ENCODE results near the gene DHRS7C. TPM values are rescaled to one million over a fixed set of nuclear protein-coding genes. Genes with fewer than 3 reads are reported as not detected.

The DHRS7C gene
- not detected for polyA plus RNA-seq (2013, experiment 1 of 2)
- not detected for polyA plus RNA-seq (2013, experiment 2 of 2)

- Histone ChIP-seq H4K91ac (ENCODE audit: low read depth, low read length, poor library complexity) (no peak within 1 kb of the TSS), H3K9me3 (replicated peaks in 1 of 2; ENCODE audit: control insufficient read depth in 2 of 2, insufficient read depth in 1 of 2, low read depth in 1 of 2, low read length in 2 of 2) (peaks cover 0 to 2% of the 10 kb centered on the region in 2 donors), H3K9ac (ENCODE audit: low read depth, low read length, poor library complexity) (no peak within 1 kb of the TSS), H3K27me3 (ENCODE audit: control insufficient read depth in 3 of 3, insufficient read depth in 3 of 3, low read depth in 1 of 3, low read length in 3 of 3) (no peaks in the 10 kb centered on the region), H3K14ac (ENCODE audit: low read length) (no peak within 1 kb of the TSS), H2BK12ac (ENCODE audit: low read length) (no peak within 1 kb of the TSS), H2AK5ac (ENCODE audit: low read depth, low read length) (no peak within 1 kb of the TSS), H2BK120ac (ENCODE audit: low read depth, low read length) (no peak within 1 kb of the TSS), H3K4me1 (ENCODE audit: control insufficient read depth in 2 of 2, insufficient read depth in 1 of 2, low read depth in 1 of 2, low read length in 2 of 2) (peaks cover 0 to 3% of the 10 kb centered on the region in 2 donors), H3K18ac (ENCODE audit: low read length) (no peak within 1 kb of the TSS), H3K36me3 (replicated peaks in 1 of 2; ENCODE audit: control insufficient read depth in 2 of 2, insufficient read depth in 2 of 2, low read length in 2 of 2) (no peaks in the 10 kb centered on the region), H2BK15ac (ENCODE audit: low read length) (no peak within 1 kb of the TSS), H2AFZ (ENCODE audit: low read length) (no peak within 1 kb of the TSS), H3K23ac (ENCODE audit: low read depth, low read length, poor library complexity) (no peak within 1 kb of the TSS), H3K27ac (replicated peaks; ENCODE audit: low read length) (no peak within 1 kb of the TSS), H3K4ac (ENCODE audit: low read length) (no peak within 1 kb of the TSS), H3K4me3 (ENCODE audit: low read length in 2 of 2) (peak within 1 kb of the TSS in 1 of 2 donors; percentile 5), H3K4me2 (ENCODE audit: insufficient read depth, low read length, poor library complexity, severe bottlenecking) (no peak within 1 kb of the TSS), H4K8ac (ENCODE audit: low read depth, low read length) (no peak within 1 kb of the TSS), H3K79me1 (ENCODE audit: low read depth, low read length) (no peaks in the 10 kb centered on the region), H2BK5ac (ENCODE audit: low read length) (no peak within 1 kb of the TSS)
- no peak for DNase-seq (ENCODE audit: low spot score)
- no CpG with 5 or more reads among the region's 15 CpGs for WGBS, 2 donors (ENCODE audit: extremely low coverage in 2 of 2, insufficient read length in 2 of 2, insufficient replicate concordance in 1 of 2)
Measured at GRCh38 chr17:9790889-9791876, at the start of gene DHRS7C. DHRS7C (minus strand) TSS chr17:9791592; CDS start chr17:9791284, 308 bp downstream.

GRCh38 chr17:9839433-9839832 lies 48.0 kb upstream of the DHRS7C start:
- Histone ChIP-seq H2AK5ac (ENCODE audit: low read depth, low read length) (no peak overlapping the region), H3K79me1 (ENCODE audit: low read depth, low read length) (no peaks in the 10 kb centered on the region), H3K9me3 (replicated peaks in 1 of 2; ENCODE audit: control insufficient read depth in 2 of 2, insufficient read depth in 1 of 2, low read depth in 1 of 2, low read length in 2 of 2) (no peaks in the 10 kb centered on the region), H3K9ac (ENCODE audit: low read depth, low read length, poor library complexity) (no peak overlapping the region), H2AFZ (ENCODE audit: low read length) (no peak overlapping the region), H3K14ac (ENCODE audit: low read length) (no peak overlapping the region), H3K27ac (replicated peaks; ENCODE audit: low read length) (no peak overlapping the region), H3K18ac (ENCODE audit: low read length) (no peak overlapping the region), H2BK120ac (ENCODE audit: low read depth, low read length) (no peak overlapping the region), H3K4me1 (ENCODE audit: control insufficient read depth in 2 of 2, insufficient read depth in 1 of 2, low read depth in 1 of 2, low read length in 2 of 2) (no peaks in the 10 kb centered on the region), H2BK15ac (ENCODE audit: low read length) (no peak overlapping the region), H3K36me3 (replicated peaks in 1 of 2; ENCODE audit: control insufficient read depth in 2 of 2, insufficient read depth in 2 of 2, low read length in 2 of 2) (no peaks in the 10 kb centered on the region), H3K23ac (ENCODE audit: low read depth, low read length, poor library complexity) (no peak overlapping the region), H3K4me3 (ENCODE audit: low read length in 2 of 2) (no peak overlapping the region), H2BK12ac (ENCODE audit: low read length) (no peak overlapping the region), H2BK5ac (ENCODE audit: low read length) (no peak overlapping the region), H3K27me3 (ENCODE audit: control insufficient read depth in 3 of 3, insufficient read depth in 3 of 3, low read depth in 1 of 3, low read length in 3 of 3) (no peaks in the 10 kb centered on the region), H3K4ac (ENCODE audit: low read length) (no peak overlapping the region), H4K91ac (ENCODE audit: low read depth, low read length, poor library complexity) (no peak overlapping the region), H3K4me2 (ENCODE audit: insufficient read depth, low read length, poor library complexity, severe bottlenecking) (no peak overlapping the region), H4K8ac (ENCODE audit: low read depth, low read length) (no peak overlapping the region)
- no peak for DNase-seq (ENCODE audit: low spot score)
- WGBS, 2 donors (ENCODE audit: extremely low coverage in 2 of 2, insufficient read length in 2 of 2, insufficient replicate concordance in 1 of 2), result no CpG with 5 or more reads among the region's 4 CpGs

GRCh38 chr17:9837551-9838471 lies 46.4 kb upstream of the DHRS7C start:
- Histone ChIP-seq H3K36me3 (replicated peaks in 1 of 2; ENCODE audit: control insufficient read depth in 2 of 2, insufficient read depth in 2 of 2, low read length in 2 of 2) (no peaks in the 10 kb centered on the region), H2BK15ac (ENCODE audit: low read length) (no peak overlapping the region), H3K14ac (ENCODE audit: low read length) (no peak overlapping the region), H3K79me1 (ENCODE audit: low read depth, low read length) (no peaks in the 10 kb centered on the region), H2AFZ (ENCODE audit: low read length) (no peak overlapping the region), H3K27me3 (ENCODE audit: control insufficient read depth in 3 of 3, insufficient read depth in 3 of 3, low read depth in 1 of 3, low read length in 3 of 3) (no peaks in the 10 kb centered on the region), H3K27ac (replicated peaks; ENCODE audit: low read length) (no peak overlapping the region), H2BK120ac (ENCODE audit: low read depth, low read length) (no peak overlapping the region), H2BK12ac (ENCODE audit: low read length) (no peak overlapping the region), H3K9me3 (replicated peaks in 1 of 2; ENCODE audit: control insufficient read depth in 2 of 2, insufficient read depth in 1 of 2, low read depth in 1 of 2, low read length in 2 of 2) (no peaks in the 10 kb centered on the region), H2BK5ac (ENCODE audit: low read length) (no peak overlapping the region), H3K4ac (ENCODE audit: low read length) (no peak overlapping the region), H4K91ac (ENCODE audit: low read depth, low read length, poor library complexity) (no peak overlapping the region), H3K4me3 (ENCODE audit: low read length in 2 of 2) (no peak overlapping the region), H3K9ac (ENCODE audit: low read depth, low read length, poor library complexity) (no peak overlapping the region), H2AK5ac (ENCODE audit: low read depth, low read length) (no peak overlapping the region), H3K4me1 (ENCODE audit: control insufficient read depth in 2 of 2, insufficient read depth in 1 of 2, low read depth in 1 of 2, low read length in 2 of 2) (no peaks in the 10 kb centered on the region), H3K23ac (ENCODE audit: low read depth, low read length, poor library complexity) (no peak overlapping the region), H3K4me2 (ENCODE audit: insufficient read depth, low read length, poor library complexity, severe bottlenecking) (no peak overlapping the region), H3K18ac (ENCODE audit: low read length) (no peak overlapping the region), H4K8ac (ENCODE audit: low read depth, low read length) (no peak overlapping the region)
- WGBS, 2 donors (ENCODE audit: extremely low coverage in 2 of 2, insufficient read length in 2 of 2, insufficient replicate concordance in 1 of 2), result no CpG with 5 or more reads among the region's 11 CpGs
- DNase-seq (ENCODE audit: low spot score), result no peak

Data from neuronal stem cell (in vitro differentiated cells).